ENCODE measurements around the gene OR7D2.
A peak's percentile ranks its signal among the peaks of the same experiment; 100 is the strongest.
"Not testable (repeated sequence)": the region's sequence is repeated elsewhere in the genome, so short reads cannot be mapped to it uniquely, and the experiment has no call there.

OR7D2 gene

GRCh38 chr19:9178901-9179300, at the start of gene OR7D2:
OR7D2 (plus strand) TSS chr19:9178979; CDS start chr19:9185782, 6,803 bp downstream.
- no peak for DNase-seq (ENCODE audit: low spot score)

- DNase-seq (ENCODE audit: low spot score), result no peak
These were observed 47.8 kb upstream of the OR7D2 start for GRCh38 chr19:9130965-9131364.

- DNase-seq (ENCODE audit: low spot score), result no peak
These were observed 46.4 kb upstream of the OR7D2 start for GRCh38 chr19:9132422-9132821.

GRCh38 chr19:9139609-9140158, 39.1 kb upstream of the OR7D2 start:
- no peak for DNase-seq (ENCODE audit: low spot score)

GRCh38 chr19:9140159-9140874, 38.5 kb upstream of the OR7D2 start, which contains the start of gene ZNF317:
ZNF317 (plus strand) TSS chr19:9140397; CDS start chr19:9156017, 15,620 bp downstream.
- peak; percentile 93 for DNase-seq (ENCODE audit: low spot score)

- DNase-seq (ENCODE audit: low spot score), result no peak
These were observed 33.9 kb upstream of the OR7D2 start for GRCh38 chr19:9144920-9145319.

- DNase-seq (ENCODE audit: low spot score), result no peak
These were observed 31.9 kb upstream of the OR7D2 start for GRCh38 chr19:9146882-9147281.

GRCh38 chr19:9148697-9149096, 30.1 kb upstream of the OR7D2 start:
- no peak for DNase-seq (ENCODE audit: low spot score)

- DNase-seq (ENCODE audit: low spot score), result no peak
These were observed 28.8 kb upstream of the OR7D2 start for GRCh38 chr19:9149997-9150396.

- no peak for DNase-seq (ENCODE audit: low spot score)
These were observed 28.1 kb upstream of the OR7D2 start for GRCh38 chr19:9150650-9151049.

- DNase-seq (ENCODE audit: low spot score), result no peak
These were observed 27.4 kb upstream of the OR7D2 start for GRCh38 chr19:9151367-9151766.

GRCh38 chr19:9155591-9155990, 23.2 kb upstream of the OR7D2 start:
- no peak for DNase-seq (ENCODE audit: low spot score)

GRCh38 chr19:9156304-9156703, 22.5 kb upstream of the OR7D2 start:
- DNase-seq (ENCODE audit: low spot score), result no peak

- DNase-seq (ENCODE audit: low spot score), result no peak
These were observed 18.9 kb upstream of the OR7D2 start for GRCh38 chr19:9159891-9160290.

GRCh38 chr19:9161427-9161826, 17.4 kb upstream of the OR7D2 start:
- DNase-seq (ENCODE audit: low spot score), result no peak

- DNase-seq (ENCODE audit: low spot score), result no peak
These were observed 13.5 kb upstream of the OR7D2 start for GRCh38 chr19:9165261-9165660.

GRCh38 chr19:9166846-9167245, 11.9 kb upstream of the OR7D2 start:
- DNase-seq (ENCODE audit: low spot score), result no peak

- no peak for DNase-seq (ENCODE audit: low spot score)
These were observed 7.3 kb upstream of the OR7D2 start for GRCh38 chr19:9171393-9171991.

- no peak for DNase-seq (ENCODE audit: low spot score)
These were observed 3.5 kb upstream of the OR7D2 start for GRCh38 chr19:9175326-9175725.

GRCh38 chr19:9183000-9183399, 4.2 kb downstream of the OR7D2 start:
- no peak for DNase-seq (ENCODE audit: low spot score)

GRCh38 chr19:9187191-9187590, 8.4 kb downstream of the OR7D2 start:
- DNase-seq (ENCODE audit: low spot score), result no peak

GRCh38 chr19:9189535-9189934, 10.8 kb downstream of the OR7D2 start:
- DNase-seq (ENCODE audit: low spot score), result no peak

GRCh38 chr19:9198044-9198443, 19.3 kb downstream of the OR7D2 start:
- DNase-seq (ENCODE audit: low spot score), result not testable (repeated sequence)

Data from AG08395 (cell line).